Measurements from ENCODE around the gene ZBTB48.

- TF ChIP-seq CTCF (conservative IDR thresholded peaks at IDR 0.05 in 1 of 2, IDR thresholded peaks at IDR 0.05 in 1 of 2; ENCODE audit: low read depth in 1 of 2, low read length in 2 of 2) (no peak), EZH2 (IDR thresholded peaks at IDR 0.05; ENCODE audit: low read length, missing control alignments) (no peak)
These were observed 41.9 kb downstream of the ZBTB48 start for GRCh38 chr1:6621429-6622391.

Measured in fibroblast of lung (primary cell).